Measurements from ENCODE around the gene CLEC16A. TPM values are rescaled to one million over a fixed set of nuclear protein-coding genes. Genes with fewer than 3 reads are reported as not detected.

CLEC16A gene
- total and polyA plus RNA-seq, 9 of the 15 experiments (the other 6 are each of a cell fraction or from before 2014, with no cell fraction given): 1.00 to 22.3 (median 10.0) TPM

GRCh38 chr16:11078812-11079459, 134.6 kb downstream of the CLEC16A start (continued):
- TF ChIP-seq, protein P1, sequence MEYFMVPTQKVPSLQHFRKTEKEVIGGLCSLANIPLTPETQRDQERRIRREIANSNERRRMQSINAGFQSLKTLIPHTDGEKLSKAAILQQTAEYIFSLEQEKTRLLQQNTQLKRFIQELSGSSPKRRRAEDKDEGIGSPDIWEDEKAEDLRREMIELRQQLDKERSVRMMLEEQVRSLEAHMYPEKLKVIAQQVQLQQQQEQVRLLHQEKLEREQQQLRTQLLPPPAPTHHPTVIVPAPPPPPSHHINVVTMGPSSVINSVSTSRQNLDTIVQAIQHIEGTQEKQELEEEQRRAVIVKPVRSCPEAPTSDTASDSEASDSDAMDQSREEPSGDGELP (CRISPR knock-in tag; IDR thresholded peaks at IDR 0.05; ENCODE audit: borderline replicate concordance): no peak
- TF ChIP-seq SMARCA4 (IDR thresholded peaks at IDR 0.05) (no peak), CGGBP1 (CRISPR knock-in tag; IDR thresholded peaks at IDR 0.05) (no peak), PHF8 (IDR thresholded peaks at IDR 0.05; ENCODE audit: borderline replicate concordance, low read length) (no peak), ZNF175 (CRISPR knock-in tag; IDR thresholded peaks at IDR 0.05; ENCODE audit: low read depth) (no peak), NCOA6 (IDR thresholded peaks at IDR 0.05) (no peak), ATF7 (IDR thresholded peaks at IDR 0.05) (no peak), KLF1 (tag; IDR thresholded peaks at IDR 0.05) (no peak)

- FAIRE-seq (no peak), DNase-seq (ENCODE audit: extremely low read depth in 1 of 4, low spot score in 3 of 4) (no peak), ATAC-seq (no peak)
- H3K4me1 ChIP-seq (replicated peaks in 1 of 2; ENCODE audit: control insufficient read depth in 2 of 2, insufficient read depth in 2 of 2, low read length in 2 of 2): peaks cover under 1 to 9% of the 10 kb centered on the region in 2 experiments; a peak in 4 of 5 replicates
- 66% methylated on average over 6 of the region's 6 CpGs for WGBS (ENCODE audit: insufficient coverage, low coverage, missing lambda C conversion rate)
- H3K4me2 ChIP-seq (ENCODE audit: insufficient read depth, low read length): no peak overlapping the region
- no peaks in the 10 kb centered on the region for H3K79me2 ChIP-seq (ENCODE audit: control insufficient read depth, insufficient read depth, low read length)
- no peaks in the 10 kb centered on the region for H3K9me3 ChIP-seq (replicated peaks; ENCODE audit: control insufficient read depth, insufficient read depth, low read depth, low read length)
- intact Hi-C loops (cut with micrococcal nuclease) (no loop called here), in situ Hi-C loops (cut with MboI) (no loop called here)
- no TSS peak for BruUV-seq (replicated peaks)
- no peak overlapping the region for H3K9ac ChIP-seq (ENCODE audit: insufficient read depth in 1 of 2, low read depth in 2 of 2, low read length in 2 of 2)
- H3K4me3 ChIP-seq: no peak overlapping the region
- ChIA-PET POLR2A (no interaction called here), CTCF (ENCODE audit: low intra/inter-chr PET ratio) (no interaction called here)
- H4K20me1 ChIP-seq (replicated peaks; ENCODE audit: control insufficient read depth, insufficient read depth, low read length): no peaks in the 10 kb centered on the region
- no peak overlapping the region for H3K27ac ChIP-seq (ENCODE audit: extremely low read depth, low read depth, low read length)
- H3K27me3 ChIP-seq (ENCODE audit: control insufficient read depth in 2 of 2, insufficient read depth in 2 of 2, low read length in 2 of 2): no peaks in the 10 kb centered on the region
- peaks cover 7% of the 10 kb centered on the region; the same call in 1 of the 3 replicates for H3K36me3 ChIP-seq (ENCODE audit: control insufficient read depth, insufficient read depth, low read length)
- H3K9me1 ChIP-seq (ENCODE audit: control insufficient read depth, insufficient read depth, low read length): no peaks in the 10 kb centered on the region
- H2AFZ ChIP-seq (ENCODE audit: low read depth, low read length): no peak overlapping the region
- TF ChIP-seq HDAC1 (IDR thresholded peaks at IDR 0.05): no peak
- TF ChIP-seq ZBTB7A (IDR thresholded peaks at IDR 0.05; ENCODE audit: borderline replicate concordance, control insufficient read depth, low read depth, low read length): no peak
- no peak for TF ChIP-seq ZNF561 (CRISPR knock-in tag; conservative IDR thresholded peaks at IDR 0.05)
- no peak for TF ChIP-seq HDAC3 (IDR thresholded peaks at IDR 0.05; ENCODE audit: borderline replicate concordance, partially characterized antibody)
- TF ChIP-seq RNF2 (IDR thresholded peaks at IDR 0.05): no peak
- TF ChIP-seq SREBF2 (CRISPR knock-in tag; IDR thresholded peaks at IDR 0.05): no peak
- TF ChIP-seq ESRRA (IDR thresholded peaks at IDR 0.05; ENCODE audit: borderline replicate concordance, low read depth): no peak
- TF ChIP-seq, protein P2, sequence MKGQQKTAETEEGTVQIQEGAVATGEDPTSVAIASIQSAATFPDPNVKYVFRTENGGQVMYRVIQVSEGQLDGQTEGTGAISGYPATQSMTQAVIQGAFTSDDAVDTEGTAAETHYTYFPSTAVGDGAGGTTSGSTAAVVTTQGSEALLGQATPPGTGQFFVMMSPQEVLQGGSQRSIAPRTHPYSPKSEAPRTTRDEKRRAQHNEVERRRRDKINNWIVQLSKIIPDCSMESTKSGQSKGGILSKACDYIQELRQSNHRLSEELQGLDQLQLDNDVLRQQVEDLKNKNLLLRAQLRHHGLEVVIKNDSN (CRISPR knock-in tag; IDR thresholded peaks at IDR 0.05): no peak
- TF ChIP-seq, protein P3, sequence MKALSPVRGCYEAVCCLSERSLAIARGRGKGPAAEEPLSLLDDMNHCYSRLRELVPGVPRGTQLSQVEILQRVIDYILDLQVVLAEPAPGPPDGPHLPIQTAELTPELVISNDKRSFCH (CRISPR knock-in tag; IDR thresholded peaks at IDR 0.05): no peak
- TF ChIP-seq, protein P3 (tag; IDR thresholded peaks at IDR 0.05): no peak
- TF ChIP-seq NFE2L1 (tag; IDR thresholded peaks at IDR 0.05; ENCODE audit: borderline replicate concordance, low read depth): no peak
These were observed 135.4 kb downstream of the CLEC16A start for GRCh38 chr16:11079652-11080187.

Measured in K562 (cell line).